DOHH2 (cell line): ENCODE measurements around the gene TBC1D25.

ENCODE experiments used
- H3F3A ChIP-seq: fragments of 200-600 bp; sonication (generic), shearing (Covaris generic); 2 replicates; pipeline ENCODE4 v1.6.0; 2016; ENCODE audit warnings: antibody characterized with exemption, mild to moderate bottlenecking; ENCODE audit not compliant: control insufficient read depth, insufficient read depth
- H3K27ac ChIP-seq: fragments of 200-600 bp; sonication (generic); 2 replicates; pipeline ENCODE4 v1.5.1; 2014; ENCODE audit warnings: low read depth, mild to moderate bottlenecking, low read length, moderate library complexity
- H3K27me3 ChIP-seq: fragments of 200-600 bp; sonication (generic); 2 replicates; pipeline ENCODE4 v1.6.1; 2014; ENCODE audit warnings: mild to moderate bottlenecking, low read length, mixed read lengths; ENCODE audit not compliant: control insufficient read depth
- H3K36me3 ChIP-seq: fragments of 200-600 bp; sonication (generic); 2 replicates; pipeline ENCODE4 v1.6.1; 2014; ENCODE audit warnings: mild to moderate bottlenecking, low read length, moderate library complexity, mixed read lengths; ENCODE audit not compliant: control insufficient read depth
- H3K4me1 ChIP-seq: fragments of 200-600 bp; sonication (generic); 2 replicates; pipeline ENCODE4 v1.6.1; 2014; ENCODE audit warnings: mild to moderate bottlenecking, low read length, mixed read lengths; ENCODE audit not compliant: control insufficient read depth
- H3K4me2 ChIP-seq: fragments of 200-600 bp; sonication (generic); 2 replicates; pipeline ENCODE4 v1.6.0; 2014; ENCODE audit warnings: mild to moderate bottlenecking, low read length, moderate library complexity
- H3K4me3 ChIP-seq: fragments of 200-600 bp; sonication (generic); 2 replicates; pipeline ENCODE4 v1.5.1; 2014; ENCODE audit warnings: mild to moderate bottlenecking, low read length, mixed read lengths
- H3K79me2 ChIP-seq: fragments of 200-600 bp; sonication (generic); 2 replicates; pipeline ENCODE4 v1.6.1; 2014; ENCODE audit warnings: mild to moderate bottlenecking, low read length, mixed read lengths; ENCODE audit not compliant: control insufficient read depth
- H3K9me2 ChIP-seq: fragments of 200-600 bp; sonication (generic); replicated peaks from 2 replicates; pipeline ENCODE4 v1.6.1; 2014; ENCODE audit warnings: mild to moderate bottlenecking, low read length, mixed read lengths; ENCODE audit not compliant: control insufficient read depth
- H3K9me3 ChIP-seq: fragments of 200-600 bp; sonication (generic); 2 replicates; pipeline ENCODE4 v1.6.1; 2014; ENCODE audit warnings: antibody characterized with exemption, low read length, mixed read lengths; ENCODE audit not compliant: control insufficient read depth, insufficient read depth
- H4K20me1 ChIP-seq: fragments of 200-600 bp; sonication (generic); 2 replicates; pipeline ENCODE4 v1.6.0; 2014; ENCODE audit warnings: low read depth, mild to moderate bottlenecking, antibody characterized with exemption, low read length, moderate library complexity; ENCODE audit not compliant: control insufficient read depth, insufficient read depth
- EZH2phosphoT487 ChIP-seq: fragments of 200-600 bp; sonication (generic); IDR thresholded peaks from 2 replicates; pipeline ENCODE4 v1.6.1; 2017; ENCODE audit warnings: borderline replicate concordance, mild to moderate bottlenecking, antibody characterized with exemption, low read length, moderate library complexity, mixed read lengths
- TF ChIP-seq, protein P1 (sequence below): fragments of 200-600 bp; sonication (generic); IDR thresholded peaks from one replicate; pipeline ENCODE4 v1.5.1; 2014; ENCODE audit warnings: antibody characterized with exemption, mild to moderate bottlenecking, low read depth, low read length; ENCODE audit not compliant: poor library complexity, severe bottlenecking

The TBC1D25 gene

DNA sequence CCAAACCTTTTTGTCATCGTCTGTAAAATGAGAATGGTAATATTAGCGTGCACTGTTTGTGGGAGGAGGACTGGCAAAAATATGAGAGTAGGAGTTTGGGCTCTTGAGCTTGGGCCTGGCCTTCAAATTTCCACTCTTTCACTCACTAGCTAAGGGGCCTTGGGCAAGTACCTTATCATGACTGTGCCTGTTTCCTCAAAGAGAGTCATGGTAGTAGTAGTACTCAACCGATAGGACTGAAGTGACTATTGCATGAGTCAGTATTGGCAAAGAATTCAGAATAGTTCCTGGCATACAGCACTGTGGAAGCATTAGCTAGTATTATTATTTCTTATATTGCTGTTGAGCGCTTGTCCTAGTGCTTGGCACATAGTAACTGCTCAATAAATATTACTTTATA lies 18.8 kb downstream of the TBC1D25 start:
- Histone ChIP-seq H3K9me2 (no peaks in the 10 kb centered on the region), H3K27me3 (no peaks in the 10 kb centered on the region), H3K79me2 (no peaks in the 10 kb centered on the region), H3F3A (no peaks in the 10 kb centered on the region), H3K27ac (no peak overlapping the region), H4K20me1 (no peaks in the 10 kb centered on the region), H3K4me3 (no peak overlapping the region), H3K4me2 (no peak overlapping the region), H3K36me3 (peaks cover 13% of the 10 kb centered on the region), H3K9me3 (no peaks in the 10 kb centered on the region), H3K4me1 (no peaks in the 10 kb centered on the region)
- TF ChIP-seq, protein P1, sequence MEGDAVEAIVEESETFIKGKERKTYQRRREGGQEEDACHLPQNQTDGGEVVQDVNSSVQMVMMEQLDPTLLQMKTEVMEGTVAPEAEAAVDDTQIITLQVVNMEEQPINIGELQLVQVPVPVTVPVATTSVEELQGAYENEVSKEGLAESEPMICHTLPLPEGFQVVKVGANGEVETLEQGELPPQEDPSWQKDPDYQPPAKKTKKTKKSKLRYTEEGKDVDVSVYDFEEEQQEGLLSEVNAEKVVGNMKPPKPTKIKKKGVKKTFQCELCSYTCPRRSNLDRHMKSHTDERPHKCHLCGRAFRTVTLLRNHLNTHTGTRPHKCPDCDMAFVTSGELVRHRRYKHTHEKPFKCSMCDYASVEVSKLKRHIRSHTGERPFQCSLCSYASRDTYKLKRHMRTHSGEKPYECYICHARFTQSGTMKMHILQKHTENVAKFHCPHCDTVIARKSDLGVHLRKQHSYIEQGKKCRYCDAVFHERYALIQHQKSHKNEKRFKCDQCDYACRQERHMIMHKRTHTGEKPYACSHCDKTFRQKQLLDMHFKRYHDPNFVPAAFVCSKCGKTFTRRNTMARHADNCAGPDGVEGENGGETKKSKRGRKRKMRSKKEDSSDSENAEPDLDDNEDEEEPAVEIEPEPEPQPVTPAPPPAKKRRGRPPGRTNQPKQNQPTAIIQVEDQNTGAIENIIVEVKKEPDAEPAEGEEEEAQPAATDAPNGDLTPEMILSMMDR: no peak
- TF ChIP-seq EZH2phosphoT487: no peak

DNA sequence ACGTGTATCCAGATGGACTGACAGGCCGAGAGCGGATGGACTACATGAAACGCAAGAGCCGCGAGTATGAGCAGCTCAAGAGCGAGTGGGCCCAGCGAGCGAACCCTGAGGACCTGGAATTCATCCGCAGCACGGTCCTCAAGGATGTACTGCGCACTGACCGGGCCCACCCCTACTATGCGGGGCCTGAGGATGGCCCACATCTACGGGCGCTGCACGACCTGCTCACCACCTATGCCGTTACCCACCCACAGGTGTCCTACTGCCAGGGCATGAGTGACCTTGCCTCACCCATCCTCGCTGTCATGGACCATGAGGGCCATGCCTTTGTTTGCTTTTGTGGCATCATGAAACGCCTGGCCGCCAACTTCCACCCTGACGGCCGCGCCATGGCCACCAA lies 20.1 kb downstream of the TBC1D25 start:
- H3F3A ChIP-seq: no peaks in the 10 kb centered on the region
- no peaks in the 10 kb centered on the region for H3K9me3 ChIP-seq
- H3K27ac ChIP-seq: no peak overlapping the region
- no peaks in the 10 kb centered on the region for H3K79me2 ChIP-seq
- no peaks in the 10 kb centered on the region for H3K27me3 ChIP-seq
- H3K36me3 ChIP-seq: peaks cover 13% of the 10 kb centered on the region
- H3K4me3 ChIP-seq: no peak overlapping the region
- H3K9me2 ChIP-seq: no peaks in the 10 kb centered on the region
- TF ChIP-seq, protein P1: no peak
- TF ChIP-seq EZH2phosphoT487: no peak
- H4K20me1 ChIP-seq: no peaks in the 10 kb centered on the region
- no peak overlapping the region for H3K4me2 ChIP-seq
- H3K4me1 ChIP-seq: no peaks in the 10 kb centered on the region

DNA sequence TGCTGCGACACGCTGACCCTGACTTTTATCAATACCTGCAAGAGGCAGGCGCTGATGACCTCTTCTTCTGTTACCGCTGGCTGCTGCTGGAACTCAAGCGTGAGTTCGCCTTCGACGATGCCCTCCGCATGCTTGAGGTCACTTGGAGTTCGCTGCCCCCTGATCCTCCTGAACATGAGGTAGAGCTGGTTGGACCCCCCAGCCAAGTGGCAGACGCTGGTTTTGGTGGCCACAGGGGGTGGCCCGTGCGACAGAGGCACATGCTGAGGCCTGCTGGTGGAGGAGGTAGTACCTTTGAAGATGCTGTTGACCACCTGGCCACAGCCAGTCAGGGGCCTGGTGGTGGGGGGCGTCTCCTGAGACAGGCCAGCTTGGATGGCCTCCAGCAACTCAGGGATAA lies 20.5 kb downstream of the TBC1D25 start:
- Histone ChIP-seq H3K4me2 (no peak overlapping the region), H3K27ac (no peak overlapping the region), H3K9me2 (no peaks in the 10 kb centered on the region), H3F3A (no peaks in the 10 kb centered on the region), H3K27me3 (no peaks in the 10 kb centered on the region), H3K4me1 (no peaks in the 10 kb centered on the region), H3K36me3 (peaks cover 8% of the 10 kb centered on the region), H3K4me3 (no peak overlapping the region), H3K79me2 (no peaks in the 10 kb centered on the region), H4K20me1 (no peaks in the 10 kb centered on the region), H3K9me3 (no peaks in the 10 kb centered on the region)
- TF ChIP-seq, protein P1: no peak
- TF ChIP-seq EZH2phosphoT487: no peak

- Histone ChIP-seq H3K27ac (no peak overlapping the region), H3F3A (no peaks in the 10 kb centered on the region), H3K4me2 (no peak overlapping the region), H3K9me2 (no peaks in the 10 kb centered on the region), H3K9me3 (no peaks in the 10 kb centered on the region), H3K36me3 (peaks cover 6% of the 10 kb centered on the region), H3K79me2 (no peaks in the 10 kb centered on the region), H4K20me1 (no peaks in the 10 kb centered on the region), H3K27me3 (no peaks in the 10 kb centered on the region), H3K4me1 (no peaks in the 10 kb centered on the region), H3K4me3 (no peak overlapping the region)
- TF ChIP-seq, protein P1: no peak
These were observed 21.2 kb downstream of the TBC1D25 start for GRCh38 chrX:48560681-48561080.
